NCI-H2227 treated with DMSO at 0.1 percent for 48 hours (cell line): ENCODE results near the gene ZNF132.
"Not testable (repeated sequence)": the region's sequence is repeated elsewhere in the genome, so short reads cannot be mapped to it uniquely, and the experiment has no call there.

Experiments used
- DNase-seq: peaks from one replicate; lab custom pipeline; 2025; lab: John Stamatoyannopoulos, UW

ZNF132 gene

DNA sequence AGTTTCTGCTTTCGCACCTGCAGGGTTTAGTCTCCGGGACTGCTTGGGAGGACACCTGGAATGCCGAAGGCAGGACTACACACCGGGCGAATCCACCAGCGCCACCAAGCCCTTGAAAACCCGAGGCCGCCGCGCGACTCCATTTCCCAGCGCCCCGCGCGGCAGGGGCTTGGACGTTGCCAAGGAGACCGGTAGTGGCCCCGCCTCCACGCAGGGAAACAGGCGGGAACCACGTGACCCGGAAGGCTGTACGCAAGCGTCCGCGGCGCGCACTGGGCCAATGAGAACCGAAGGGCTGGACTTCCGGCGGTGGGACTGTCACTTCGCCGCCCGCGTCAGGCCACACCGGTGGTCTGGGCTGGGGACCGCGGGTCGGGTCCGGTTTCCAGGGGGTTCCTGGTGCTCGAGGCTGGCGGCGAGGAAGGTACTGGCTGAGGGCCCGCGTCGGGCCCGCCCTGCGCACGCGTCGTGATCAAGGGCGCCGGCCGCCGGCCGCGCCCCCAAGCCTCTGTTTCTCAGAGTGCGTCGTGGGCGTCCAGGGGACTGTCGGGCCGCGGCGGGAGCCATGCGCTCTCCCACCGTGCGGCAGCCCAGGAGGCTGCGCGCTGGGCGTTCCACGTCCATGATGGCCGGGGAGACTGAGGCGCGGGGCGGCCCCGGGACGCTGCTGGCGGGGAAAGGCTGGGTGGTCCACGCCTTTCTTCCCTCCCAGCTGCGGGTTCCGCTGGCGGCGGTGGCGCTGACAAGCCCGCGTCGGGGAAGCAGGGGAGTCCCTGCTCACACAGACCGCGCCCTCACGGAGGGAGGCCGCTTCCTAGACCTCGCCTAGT is 27.0 kb upstream of the ZNF132 start, which contains the start of gene ZNF324:
TSS of gene ZNF324 (plus strand) at position 321 of the 830 bp plus-strand sequence. CDS start 2,106 bp downstream, outside the sequence.
- peak; percentile 99 for DNase-seq

DNA sequence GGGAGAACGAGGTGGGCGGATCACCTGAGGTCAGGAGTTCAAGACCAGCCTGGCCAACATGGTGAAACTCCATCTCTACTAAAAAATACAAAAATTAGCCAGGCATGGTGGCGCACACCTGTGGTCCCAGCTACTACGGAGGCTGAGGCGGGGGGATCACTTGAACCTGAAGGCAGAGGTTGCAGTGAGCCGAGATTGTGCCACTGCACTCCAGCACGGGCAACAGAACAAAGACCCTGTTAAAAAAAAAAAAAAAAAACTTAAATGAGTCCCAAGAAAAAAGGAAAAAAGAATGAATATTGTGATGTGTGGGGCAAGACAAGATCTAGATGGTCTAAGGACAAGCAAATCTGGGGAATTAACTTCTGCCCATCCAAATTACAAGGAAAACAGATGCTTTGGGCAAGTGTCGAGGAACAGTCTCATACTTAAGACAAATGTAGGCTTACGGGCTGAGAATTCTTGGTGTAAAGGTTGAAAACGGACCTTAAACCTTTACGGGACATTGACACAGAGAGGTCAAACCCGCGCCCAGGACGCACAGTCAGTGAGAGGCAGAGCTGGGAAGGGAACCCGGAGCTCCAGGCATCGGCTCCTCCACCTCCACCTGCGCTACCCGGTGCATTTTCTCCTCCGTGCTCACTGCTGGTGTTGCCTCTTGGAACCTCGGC is 26.3 kb upstream of the ZNF132 start:
- no peak for DNase-seq

DNA sequence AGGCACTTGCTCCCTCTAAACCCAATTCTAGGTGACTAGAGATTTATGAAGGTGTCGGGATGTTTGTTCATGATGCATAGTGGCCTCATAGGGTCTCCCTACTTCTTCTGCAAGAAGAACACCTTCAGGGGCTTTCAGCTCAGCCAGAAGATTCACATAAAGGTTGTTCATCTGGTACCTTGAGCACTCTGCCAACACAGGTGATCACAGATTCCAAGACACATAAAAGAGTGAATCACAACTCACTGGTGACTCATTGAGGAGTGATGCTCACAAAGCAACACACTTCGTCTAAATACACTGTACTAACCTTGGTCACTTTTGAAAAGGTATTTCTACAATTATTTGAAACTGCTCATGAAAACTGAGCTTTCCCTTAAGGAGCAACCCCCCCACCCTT is 20.1 kb upstream of the ZNF132 start:
- no peak for DNase-seq

DNA sequence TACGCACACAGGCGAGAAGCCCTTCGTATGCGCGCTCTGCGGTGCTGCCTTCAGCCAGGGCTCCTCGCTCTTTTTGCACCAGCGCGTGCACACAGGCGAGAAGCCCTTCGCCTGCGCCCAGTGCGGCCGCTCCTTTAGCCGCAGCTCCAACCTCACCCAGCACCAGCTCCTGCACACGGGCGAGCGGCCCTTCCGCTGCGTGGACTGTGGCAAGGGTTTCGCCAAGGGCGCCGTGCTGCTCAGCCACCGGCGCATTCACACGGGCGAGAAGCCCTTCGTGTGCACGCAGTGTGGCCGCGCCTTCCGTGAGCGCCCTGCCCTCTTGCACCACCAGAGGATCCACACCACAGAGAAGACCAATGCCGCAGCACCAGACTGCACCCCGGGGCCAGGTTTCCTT is 16.2 kb upstream of the ZNF132 start:
- DNase-seq: no peak

DNA sequence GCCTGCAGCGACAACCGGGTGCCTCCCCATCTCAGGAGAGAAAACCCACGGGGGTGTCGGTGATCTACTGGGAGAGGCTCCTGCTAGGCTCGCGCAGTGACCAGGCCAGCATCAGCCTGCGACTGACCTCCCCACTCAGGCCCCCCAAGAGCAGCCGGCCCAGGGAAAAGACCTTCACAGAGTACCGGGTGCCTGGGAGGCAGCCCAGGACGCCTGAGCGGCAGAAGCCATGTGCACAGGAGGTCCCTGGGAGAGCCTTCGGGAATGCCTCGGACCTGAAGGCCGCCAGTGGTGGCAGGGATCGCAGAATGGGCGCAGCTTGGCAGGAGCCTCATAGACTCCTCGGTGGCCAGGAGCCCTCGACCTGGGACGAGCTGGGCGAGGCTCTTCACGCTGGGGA is 15.4 kb upstream of the ZNF132 start:
- DNase-seq: no peak

DNA sequence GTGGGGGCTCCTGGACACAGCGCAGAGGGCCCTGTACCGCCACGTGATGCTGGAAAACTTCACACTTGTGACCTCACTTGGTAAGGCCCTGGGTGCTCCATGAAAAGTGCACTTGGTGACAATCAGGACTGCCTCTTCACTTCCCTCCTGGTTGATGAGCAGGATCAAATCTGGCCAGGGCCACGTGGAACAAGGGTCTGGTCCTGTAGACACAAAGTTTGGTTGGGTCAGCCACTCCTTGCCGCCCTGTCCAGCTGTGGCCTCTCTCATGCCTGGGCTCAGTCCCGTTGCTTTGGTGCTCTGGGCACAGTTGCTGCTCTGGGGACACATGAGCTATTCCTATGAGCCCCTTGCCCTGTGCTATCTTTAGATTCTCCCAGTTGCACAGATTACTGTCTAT is 13.8 kb upstream of the ZNF132 start:
- DNase-seq: no peak

DNA sequence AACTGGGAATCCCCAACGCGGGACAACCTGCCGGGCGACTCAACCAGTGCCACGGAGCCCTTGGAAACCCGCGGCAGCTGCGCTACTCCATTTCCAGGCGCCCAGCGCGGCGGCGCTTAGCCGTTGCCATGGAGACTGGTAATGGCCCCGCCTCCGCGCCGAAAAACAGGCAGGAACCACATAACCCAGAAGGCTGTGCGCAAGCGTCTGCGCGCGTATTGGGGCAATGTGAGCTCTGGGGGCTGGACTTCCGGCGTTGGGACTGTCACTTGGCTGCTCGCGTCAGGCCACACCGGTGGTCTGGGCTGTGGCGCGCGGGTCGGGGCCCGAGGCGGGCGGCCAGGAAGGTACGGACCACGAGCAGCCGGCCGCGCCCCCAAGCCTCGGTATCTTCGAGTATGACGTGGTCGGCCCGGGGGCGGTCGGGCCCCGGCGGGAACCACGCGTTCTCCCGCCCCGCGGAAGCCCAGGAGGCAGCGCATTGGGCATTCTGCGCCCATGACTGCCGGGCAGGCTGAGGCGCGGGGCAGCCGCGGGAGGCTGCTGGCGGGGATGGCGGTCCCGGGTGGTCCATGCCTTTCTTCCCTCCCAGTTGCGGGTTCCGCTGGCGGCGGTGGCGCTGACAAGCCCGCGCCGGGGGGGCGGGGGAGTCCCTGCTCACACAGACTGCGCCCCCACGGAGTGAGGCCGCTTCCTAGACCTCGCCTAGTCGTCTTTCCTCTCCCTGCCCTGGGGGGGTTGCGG is 11.6 kb upstream of the ZNF132 start, which contains the start of gene ZNF324B:
TSS of gene ZNF324B (plus strand) at position 265 of the 744 bp plus-strand sequence. CDS start 2,080 bp downstream, outside the sequence.
- DNase-seq: peak; percentile 100

DNA sequence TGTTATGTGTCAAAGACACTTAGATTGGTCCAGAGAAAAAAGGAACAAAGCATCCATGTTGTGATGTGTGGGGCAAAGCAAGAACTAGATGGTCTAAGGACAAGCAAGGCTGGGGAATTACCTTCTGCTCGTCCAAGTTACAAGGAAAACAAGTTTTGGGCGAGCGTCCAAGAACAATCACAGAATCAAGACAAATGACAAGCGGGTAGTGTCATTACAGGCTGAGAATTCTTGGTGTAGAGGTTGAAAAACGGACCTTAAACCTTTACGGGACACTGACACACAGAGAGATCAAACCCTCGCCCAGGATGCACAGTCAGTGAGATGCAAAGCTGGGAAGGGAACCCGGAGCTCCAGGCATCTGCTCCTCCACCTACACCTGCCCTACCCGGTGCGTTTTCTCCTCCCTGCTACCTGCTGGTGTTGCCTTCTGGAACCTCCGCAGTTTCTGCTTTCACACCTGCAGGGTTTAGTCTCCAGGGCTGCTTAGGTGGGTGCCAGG is 11.0 kb upstream of the ZNF132 start:
- peak; percentile 80 for DNase-seq

DNA sequence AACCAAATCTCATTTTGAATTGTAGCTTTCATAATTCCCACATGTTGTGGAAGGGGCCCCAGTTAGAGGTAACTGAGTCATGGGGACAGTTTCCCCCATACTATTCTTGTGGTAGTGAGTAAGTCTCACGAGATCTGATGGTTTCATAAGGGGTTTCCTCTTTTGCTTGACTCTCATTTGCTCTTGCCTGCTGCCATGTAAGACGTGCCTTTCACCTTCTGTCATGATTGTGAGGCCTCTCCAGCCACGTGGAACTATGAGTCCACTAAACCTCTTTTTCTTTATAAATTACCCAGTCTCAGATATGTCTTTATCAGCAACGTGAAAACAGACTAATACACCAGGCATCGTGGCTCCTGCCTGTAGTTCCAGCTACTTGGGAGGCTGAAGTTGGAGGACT is 10.0 kb upstream of the ZNF132 start:
- DNase-seq: not testable (repeated sequence)

DNA sequence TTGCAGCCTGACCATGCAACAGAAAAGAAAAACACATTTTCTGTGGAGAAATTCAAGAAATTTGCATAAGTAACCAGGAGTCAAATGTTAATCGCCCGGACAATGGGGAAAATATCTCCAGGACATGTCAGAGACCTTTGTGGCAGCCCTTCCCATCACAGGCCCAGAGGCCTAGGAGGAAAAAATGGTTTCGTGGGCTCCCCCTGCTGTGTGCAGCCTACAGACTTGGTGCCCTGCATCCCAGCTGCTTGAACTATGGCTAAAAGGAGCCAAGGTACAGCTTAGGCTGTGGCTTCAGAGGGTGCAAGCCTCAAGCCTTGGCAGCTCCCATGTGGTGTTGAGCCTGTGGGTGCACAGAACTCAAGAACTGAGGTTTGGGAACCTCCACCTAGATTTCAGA is 8.9 kb upstream of the ZNF132 start:
- not testable (repeated sequence) for DNase-seq

DNA sequence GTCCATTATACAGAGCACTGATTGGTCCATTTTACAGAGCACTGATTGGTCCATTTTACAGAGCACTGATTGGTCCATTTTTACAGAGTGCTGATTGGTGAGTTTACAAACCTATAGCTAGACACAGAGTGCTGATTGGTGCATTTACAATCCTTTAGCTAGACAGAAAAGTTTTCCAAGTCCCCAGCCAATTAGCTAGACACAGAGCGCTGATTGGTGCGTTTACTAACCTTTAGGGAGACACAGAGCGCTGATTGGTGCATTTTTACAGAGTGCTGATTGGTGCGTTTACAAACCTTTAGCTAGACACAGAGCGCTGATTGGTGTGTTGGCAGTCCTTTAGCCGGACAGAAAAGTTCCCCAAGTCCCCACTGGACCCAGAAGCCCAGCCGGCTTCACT is 3.0 kb upstream of the ZNF132 start:
- DNase-seq: not testable (repeated sequence)

DNA sequence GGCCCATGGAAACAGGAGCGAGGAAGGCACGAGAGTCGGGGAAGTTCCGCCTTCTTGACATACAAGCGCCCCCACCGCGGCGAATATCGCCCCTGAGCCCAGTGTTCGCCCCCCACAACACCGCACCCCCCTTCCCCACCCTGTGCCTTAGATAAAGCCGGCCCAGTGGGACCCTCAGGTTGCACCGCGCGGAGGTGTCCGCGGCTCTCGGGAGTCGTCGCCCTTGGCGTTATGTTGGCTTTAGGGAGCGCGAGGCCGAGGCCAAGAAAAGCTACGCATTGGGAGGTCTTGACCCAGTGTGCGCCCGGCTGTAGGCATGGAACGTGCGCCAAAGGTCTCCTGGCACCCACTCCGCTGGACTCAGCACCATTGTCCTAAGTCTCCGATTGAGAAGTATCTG is 603 bp upstream of the ZNF132 start:
- no peak for DNase-seq

DNA sequence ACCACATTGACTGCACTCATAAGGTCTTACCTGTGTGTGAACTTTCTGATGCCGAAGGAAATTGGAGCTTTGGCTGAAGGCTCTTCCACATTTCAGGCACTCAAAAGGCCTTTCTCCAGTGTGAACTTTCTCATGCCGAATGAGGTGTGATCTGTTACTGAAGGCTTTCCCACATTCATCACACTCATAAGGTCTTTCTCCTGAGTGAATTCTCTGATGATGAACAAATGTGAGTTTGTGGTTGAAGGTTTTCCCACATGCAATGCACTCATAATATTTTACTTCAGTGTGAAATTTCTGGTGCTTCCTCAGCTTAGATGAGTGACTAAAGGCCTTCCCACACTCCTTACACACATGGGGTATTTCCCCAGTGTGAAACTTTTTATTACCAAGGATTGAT is 5.7 kb downstream of the ZNF132 start:
- no peak for DNase-seq

DNA sequence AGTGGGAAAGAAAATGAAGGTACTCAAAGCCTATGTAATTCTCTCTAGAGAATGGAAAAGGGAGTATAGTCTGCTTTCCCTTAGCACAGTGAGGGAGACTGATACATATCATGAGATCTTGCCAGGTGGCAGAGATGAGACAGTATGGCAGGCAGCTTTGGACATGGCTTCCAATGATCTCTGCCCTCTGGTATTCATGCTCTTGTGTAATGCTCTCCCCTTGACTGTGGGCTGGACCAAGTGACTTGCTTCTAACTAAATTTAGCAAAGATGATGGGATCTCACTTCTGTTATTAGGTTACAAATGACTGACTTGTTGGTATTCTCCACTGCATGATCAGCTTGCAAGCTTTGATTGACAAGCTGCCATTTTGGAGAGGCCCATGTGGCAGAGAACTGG is 10.2 kb downstream of the ZNF132 start:
- DNase-seq: no peak

DNA sequence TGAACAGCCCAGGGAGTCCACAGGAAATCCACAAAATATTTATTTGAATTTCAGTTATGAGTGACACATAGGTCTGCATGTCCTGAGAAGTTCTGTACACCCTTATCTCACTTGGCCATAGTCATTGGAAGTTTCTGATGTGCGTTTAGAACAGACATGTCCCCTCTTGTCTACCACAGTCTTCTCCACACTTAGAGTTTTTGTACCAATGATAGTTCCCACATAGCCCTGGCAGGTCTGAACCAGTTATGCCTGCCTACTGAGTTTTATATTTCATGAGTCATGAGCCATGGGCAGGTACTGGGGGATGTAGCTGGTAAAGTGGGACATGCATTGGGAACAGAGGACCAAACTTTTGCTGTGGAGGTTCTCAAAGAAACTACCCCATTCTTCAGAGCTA is 11.3 kb downstream of the ZNF132 start:
- no peak for DNase-seq

DNA sequence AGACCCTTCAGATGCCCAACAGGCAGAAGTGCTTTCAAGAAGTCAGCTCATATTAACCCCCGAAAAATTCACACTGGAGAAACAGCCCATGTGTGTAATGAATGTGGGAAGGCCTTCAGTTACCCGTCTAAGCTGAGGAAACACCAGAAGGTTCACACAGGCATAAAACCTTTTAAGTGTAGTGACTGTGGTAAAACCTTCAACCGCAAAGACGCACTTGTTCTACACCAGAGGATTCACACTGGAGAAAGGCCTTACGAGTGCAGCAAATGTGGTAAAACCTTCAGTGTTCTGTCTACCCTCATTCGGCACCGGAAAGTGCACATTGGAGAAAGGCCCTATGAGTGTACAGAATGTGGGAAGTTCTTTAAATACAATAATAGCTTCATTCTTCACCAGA is 22.9 kb downstream of the ZNF132 start:
- no peak for DNase-seq

DNA sequence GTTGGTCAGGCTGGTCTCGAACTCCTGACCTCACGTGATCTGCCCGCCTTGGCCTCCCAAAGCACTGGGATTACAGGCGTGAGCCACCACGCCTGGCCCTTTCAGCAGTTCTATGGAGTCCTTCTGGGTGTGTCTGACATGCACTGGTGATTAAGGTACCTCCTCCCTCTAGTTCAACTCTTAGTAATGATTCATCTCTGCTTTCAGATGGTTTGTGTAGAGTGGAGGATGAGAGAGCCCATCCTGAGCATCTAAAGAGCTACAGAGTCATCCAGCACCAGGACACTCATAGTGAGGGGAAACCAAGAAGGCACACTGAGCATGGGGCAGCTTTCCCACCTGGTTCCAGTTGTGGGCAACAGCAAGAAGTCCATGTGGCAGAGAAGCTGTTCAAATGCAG is 23.3 kb downstream of the ZNF132 start:
- DNase-seq: no peak

DNA sequence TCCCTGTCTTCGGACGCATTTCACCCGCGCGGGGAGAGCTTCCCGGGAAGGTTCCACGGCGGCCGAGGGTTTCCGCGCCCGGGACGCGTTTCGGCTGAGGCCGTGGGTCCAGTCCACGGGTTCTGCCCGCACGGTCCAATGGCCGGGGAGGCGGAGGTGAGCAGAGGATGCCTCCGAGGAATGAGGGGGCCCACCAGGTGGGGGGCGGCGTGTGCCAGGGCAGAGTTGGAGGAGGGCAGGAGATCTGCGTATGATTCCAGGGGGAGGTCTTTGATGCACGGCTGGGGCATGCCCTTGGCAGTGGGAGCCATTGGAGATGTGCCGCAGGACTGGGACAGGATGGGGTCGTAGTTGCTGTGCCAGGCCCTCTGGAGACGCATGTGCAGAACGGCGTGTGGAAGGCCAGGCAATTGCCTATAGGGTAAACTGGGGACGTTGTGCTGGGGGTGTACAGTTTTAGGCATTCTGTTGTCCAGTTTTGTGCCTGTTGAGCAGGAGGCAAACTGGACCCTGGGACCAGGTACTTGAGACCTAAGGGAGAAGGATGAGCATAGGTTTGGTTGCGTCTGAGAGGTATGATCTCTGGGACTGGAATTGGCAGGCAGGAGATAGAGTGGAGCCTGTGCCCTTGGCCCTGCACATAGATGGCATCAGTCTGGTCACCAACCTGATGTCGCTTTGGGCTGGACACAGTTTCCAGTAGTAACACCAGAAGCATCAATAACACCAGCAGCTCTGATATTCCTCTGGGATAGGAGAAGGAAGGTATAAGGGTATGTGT is 30.8 kb downstream of the ZNF132 start:
- peak; percentile 65 for DNase-seq

DNA sequence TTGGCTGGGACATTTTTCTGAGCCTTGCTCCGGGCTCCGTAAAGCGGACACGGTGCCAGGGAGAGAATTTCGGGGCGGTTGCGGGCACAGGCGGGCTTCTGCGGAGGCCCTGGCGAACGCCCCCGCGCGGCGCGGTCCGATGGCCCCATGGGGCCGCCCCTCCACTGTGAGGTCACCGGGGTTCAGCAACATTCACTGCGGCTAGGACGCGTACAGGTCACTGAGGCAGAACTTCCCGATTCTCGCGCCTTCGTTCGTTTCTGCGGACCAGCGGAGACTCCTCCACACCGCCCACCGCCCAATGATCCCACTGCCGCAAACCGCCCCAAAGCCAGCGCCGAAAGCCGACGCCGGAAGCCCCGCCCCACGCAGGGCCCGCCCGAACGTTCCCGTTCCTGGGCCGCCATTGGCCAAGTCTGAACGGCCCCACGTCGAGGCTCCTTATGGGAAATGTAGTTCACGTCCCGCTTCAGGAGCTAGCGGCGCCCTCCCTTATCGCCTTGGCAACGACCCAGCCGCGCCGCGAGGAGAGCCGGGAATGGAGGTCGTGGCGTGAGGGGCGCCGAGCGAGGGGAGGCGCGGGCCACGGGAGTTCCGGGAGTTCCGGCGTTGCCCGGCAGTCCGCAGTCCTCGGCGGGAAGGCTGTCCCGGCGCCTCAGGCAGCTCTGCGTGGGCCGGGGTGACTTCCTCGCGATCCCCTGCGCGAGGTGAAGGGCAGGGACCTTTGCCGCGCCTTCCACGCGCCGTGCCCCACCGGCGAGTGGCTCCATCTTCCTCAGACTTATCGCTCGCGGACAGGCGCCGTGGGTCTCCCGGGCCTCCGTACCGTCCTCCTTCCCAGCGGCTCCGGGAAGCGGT is 31.6 kb downstream of the ZNF132 start, which contains the start of gene ZNF584:
TSS of gene ZNF584 (plus strand) at position 498 of the 858 bp plus-strand sequence. CDS start 499 bp downstream, outside the sequence.
- peak; percentile 100 for DNase-seq

DNA sequence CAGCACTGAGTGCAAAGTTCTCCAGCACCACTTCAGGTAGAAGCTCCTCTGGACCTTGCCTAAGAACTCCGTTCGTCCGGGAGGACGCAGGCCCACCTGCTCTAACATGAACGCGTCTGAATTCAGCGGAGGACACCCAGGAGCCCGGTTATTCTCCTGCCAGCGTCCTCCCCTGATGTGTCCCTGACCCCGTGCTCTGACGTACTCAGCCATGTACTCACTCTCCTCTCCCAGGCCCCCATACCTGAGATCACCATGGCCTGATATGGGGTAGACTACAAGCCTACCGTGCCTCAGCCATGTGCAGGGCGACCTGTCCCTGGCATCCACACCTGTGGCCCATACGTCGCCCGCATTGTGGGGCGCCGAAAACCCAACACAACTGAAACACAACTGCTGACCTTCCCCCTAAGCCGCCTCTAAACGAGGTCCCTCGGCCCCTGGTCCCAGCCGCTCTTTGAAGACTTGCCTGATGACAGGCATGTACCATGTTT is 32.2 kb downstream of the ZNF132 start:
- DNase-seq: no peak
